Parathyroid adenoma (tissue), 2 donors: ENCODE results near the gene EVL.

Experiments
- H2AFZ ChIP-seq: fragments of 300-600 bp; sonication (generic); one replicate; pipeline ENCODE4 v1.7.0; 2017; ENCODE audit warnings: antibody characterized with exemption, mild to moderate bottlenecking
- H3K27ac ChIP-seq: fragments of 300-600 bp; sonication (generic); one replicate; pipeline ENCODE4 v1.7.0; 2017
- H3K27me3 ChIP-seq: fragments of 300-600 bp; sonication (generic); one replicate; pipeline ENCODE4 v1.7.0; 2017; ENCODE audit warnings: low read length; ENCODE audit not compliant: control insufficient read depth, insufficient read depth
- H3K36me3 ChIP-seq: fragments of 300-600 bp; sonication (generic); one replicate; pipeline ENCODE4 v1.7.0; 2017; ENCODE audit warnings: low read length; ENCODE audit not compliant: control insufficient read depth, insufficient read depth
- H3K4me1 ChIP-seq: fragments of 300-600 bp; sonication (generic); one replicate; pipeline ENCODE4 v1.7.0; 2017; ENCODE audit warnings: control low read depth
- H3K4me2 ChIP-seq: fragments of 300-600 bp; sonication (generic); one replicate; pipeline ENCODE4 v1.7.0; 2017; ENCODE audit warnings: low read length
- H3K4me3 ChIP-seq: fragments of 300-600 bp; sonication (generic); one replicate; pipeline ENCODE4 v1.7.0; 2017; ENCODE audit warnings: low read depth, low read length
- H3K79me2 ChIP-seq: fragments of 300-600 bp; sonication (generic); one replicate; pipeline ENCODE4 v1.7.0; 2017; ENCODE audit warnings: control low read depth
- H3K9ac ChIP-seq: fragments of 300-600 bp; sonication (generic); one replicate; pipeline ENCODE4 v1.7.0; 2017; ENCODE audit warnings: mild to moderate bottlenecking
- H3K9me3 ChIP-seq: fragments of 300-600 bp; sonication (generic); one replicate; pipeline ENCODE4 v1.7.0; 2017; ENCODE audit warnings: low read length; ENCODE audit not compliant: control insufficient read depth
- TF ChIP-seq, protein P1 (sequence below): fragments of 300-600 bp; sonication (generic); IDR thresholded peaks from one replicate; pipeline ENCODE4 v1.7.0; 2017; ENCODE audit warnings: antibody characterized with exemption, mild to moderate bottlenecking
- donor health status: primary hyperparathyroidism.

Gene EVL

DNA sequence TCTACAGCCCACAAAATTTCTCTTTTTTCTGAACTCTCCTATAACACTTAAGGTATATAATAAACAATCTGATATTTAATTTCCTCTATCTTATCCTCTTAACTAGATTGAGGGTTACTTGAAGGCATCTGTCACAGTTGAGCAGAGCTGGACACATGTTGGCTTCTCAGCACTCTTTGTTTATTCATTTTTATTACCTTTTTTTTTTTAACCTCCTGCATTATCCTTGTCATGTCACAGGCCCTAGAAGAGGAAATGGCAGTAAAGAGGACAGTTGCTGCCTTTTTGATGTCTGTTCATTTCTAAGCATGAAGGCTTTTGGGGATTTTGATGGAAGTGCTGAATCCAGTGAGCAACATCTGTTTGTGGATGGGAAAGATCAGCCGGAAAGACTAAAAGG, 32.5 kb upstream of the EVL start:
- Histone ChIP-seq H3K36me3 (no peaks in the 10 kb centered on the region), H3K4me1 (peaks cover 2% of the 10 kb centered on the region)
- TF ChIP-seq, protein P1, sequence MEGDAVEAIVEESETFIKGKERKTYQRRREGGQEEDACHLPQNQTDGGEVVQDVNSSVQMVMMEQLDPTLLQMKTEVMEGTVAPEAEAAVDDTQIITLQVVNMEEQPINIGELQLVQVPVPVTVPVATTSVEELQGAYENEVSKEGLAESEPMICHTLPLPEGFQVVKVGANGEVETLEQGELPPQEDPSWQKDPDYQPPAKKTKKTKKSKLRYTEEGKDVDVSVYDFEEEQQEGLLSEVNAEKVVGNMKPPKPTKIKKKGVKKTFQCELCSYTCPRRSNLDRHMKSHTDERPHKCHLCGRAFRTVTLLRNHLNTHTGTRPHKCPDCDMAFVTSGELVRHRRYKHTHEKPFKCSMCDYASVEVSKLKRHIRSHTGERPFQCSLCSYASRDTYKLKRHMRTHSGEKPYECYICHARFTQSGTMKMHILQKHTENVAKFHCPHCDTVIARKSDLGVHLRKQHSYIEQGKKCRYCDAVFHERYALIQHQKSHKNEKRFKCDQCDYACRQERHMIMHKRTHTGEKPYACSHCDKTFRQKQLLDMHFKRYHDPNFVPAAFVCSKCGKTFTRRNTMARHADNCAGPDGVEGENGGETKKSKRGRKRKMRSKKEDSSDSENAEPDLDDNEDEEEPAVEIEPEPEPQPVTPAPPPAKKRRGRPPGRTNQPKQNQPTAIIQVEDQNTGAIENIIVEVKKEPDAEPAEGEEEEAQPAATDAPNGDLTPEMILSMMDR = no peak

DNA sequence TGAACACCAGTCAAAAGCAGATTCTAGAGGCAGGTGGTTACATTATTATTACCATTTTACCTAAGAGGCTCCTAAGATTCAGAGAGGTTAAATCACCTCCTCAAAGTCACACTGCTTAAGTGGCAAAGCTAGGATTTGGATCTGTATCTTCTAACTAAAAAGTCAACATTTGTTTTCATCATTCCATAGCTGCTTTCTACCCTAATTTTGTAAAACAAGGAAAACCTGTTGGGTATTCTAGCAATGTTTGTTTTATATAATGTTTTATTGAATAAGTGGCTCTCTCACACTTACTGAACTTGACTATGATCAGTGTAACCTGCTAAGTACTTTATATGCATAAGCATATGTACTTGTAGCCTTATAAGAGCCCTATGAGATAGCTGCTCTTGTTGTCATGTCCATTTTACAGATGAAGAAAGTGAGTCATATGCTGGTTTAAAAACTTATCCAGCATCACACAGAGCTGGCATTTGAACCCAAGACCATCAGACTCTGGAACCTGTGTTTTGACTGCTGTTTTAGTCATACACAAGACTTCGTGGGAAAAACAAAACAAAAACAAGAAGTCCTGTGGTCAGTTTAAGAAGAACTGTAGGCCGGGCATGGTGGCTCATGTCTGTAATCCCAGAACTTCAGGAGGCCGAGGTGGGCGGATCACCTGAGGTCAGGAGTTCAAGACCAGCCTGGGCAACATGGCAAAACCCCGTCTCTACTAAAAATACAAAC, 31.7 kb upstream of the EVL start:
- Histone ChIP-seq H3K4me2 (no peak overlapping the region), H3K27ac (no peak overlapping the region), H3K27me3 (no peaks in the 10 kb centered on the region), H3K4me1 (peaks cover 5% of the 10 kb centered on the region), H2AFZ (no peak overlapping the region), H3K36me3 (no peaks in the 10 kb centered on the region), H3K9ac (no peak overlapping the region), H3K79me2 (peaks cover 9% of the 10 kb centered on the region), H3K4me3 (no peak overlapping the region), H3K9me3 (no peaks in the 10 kb centered on the region)
- TF ChIP-seq, protein P1 = no peak

More for the DNA sequence above, 32.5 kb upstream of the EVL start:
- Histone ChIP-seq H2AFZ (no peak overlapping the region), H3K27me3 (no peaks in the 10 kb centered on the region), H3K9ac (no peak overlapping the region), H3K4me3 (no peak overlapping the region), H3K9me3 (no peaks in the 10 kb centered on the region), H3K4me2 (no peak overlapping the region), H3K79me2 (peaks cover 11% of the 10 kb centered on the region), H3K27ac (no peak overlapping the region)

DNA sequence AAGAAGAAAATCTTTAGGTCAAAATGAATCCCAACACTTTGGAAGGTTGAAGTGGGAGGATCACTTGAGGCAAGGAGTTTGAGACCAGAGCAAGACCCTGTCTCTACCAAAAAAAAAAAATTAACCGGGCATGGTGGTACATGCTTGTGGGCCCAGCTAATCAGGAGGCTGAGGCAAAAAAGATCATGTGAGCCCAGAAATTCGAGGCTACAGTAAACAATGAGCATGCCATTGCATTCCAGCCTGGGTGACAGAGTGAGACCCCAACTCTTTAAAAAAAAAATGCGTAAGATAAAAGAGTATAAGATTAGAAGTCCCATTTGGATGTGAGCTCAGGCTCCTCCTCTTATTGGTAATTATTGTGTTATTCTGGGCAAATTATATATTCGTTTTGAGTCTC, 30.8 kb upstream of the EVL start:
- Histone ChIP-seq H3K9ac (no peak overlapping the region), H3K27me3 (no peaks in the 10 kb centered on the region), H3K4me1 (peaks cover 5% of the 10 kb centered on the region), H3K4me3 (no peak overlapping the region), H3K4me2 (no peak overlapping the region), H2AFZ (no peak overlapping the region), H3K9me3 (no peaks in the 10 kb centered on the region), H3K27ac (no peak overlapping the region), H3K36me3 (no peaks in the 10 kb centered on the region), H3K79me2 (peaks cover 7% of the 10 kb centered on the region)
- TF ChIP-seq, protein P1 = no peak

DNA sequence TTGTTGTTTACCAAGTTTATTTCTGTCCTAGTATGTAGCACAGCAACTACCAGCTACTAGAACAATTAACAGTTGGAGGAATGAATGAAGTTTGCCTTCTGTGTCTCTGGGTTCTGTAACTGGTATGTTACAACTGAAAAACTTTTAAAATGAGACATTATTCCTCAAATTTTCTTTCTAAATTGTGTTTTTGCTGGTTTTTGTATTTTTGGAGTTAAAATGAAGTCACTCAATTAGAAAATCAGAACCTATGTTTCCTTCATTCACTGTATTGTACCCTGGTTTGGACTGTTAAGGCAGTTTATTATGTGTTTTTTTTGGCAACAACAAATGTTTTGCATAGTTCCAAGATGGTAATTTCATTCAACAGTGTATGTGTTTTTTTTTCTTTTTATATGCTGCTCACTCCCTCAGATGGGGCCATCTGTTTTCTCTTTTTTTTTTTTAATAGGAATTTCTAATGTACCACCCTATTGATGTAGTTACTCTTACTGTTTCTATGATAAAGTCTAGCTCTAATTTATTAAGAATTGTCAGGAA, 30.2 kb upstream of the EVL start:
- TF ChIP-seq, protein P1 = no peak
- no peak overlapping the region for H3K9ac ChIP-seq
- H3K4me1 ChIP-seq = peaks cover 5% of the 10 kb centered on the region
- H2AFZ ChIP-seq = no peak overlapping the region
- no peak overlapping the region for H3K27ac ChIP-seq
- no peaks in the 10 kb centered on the region for H3K9me3 ChIP-seq
- no peaks in the 10 kb centered on the region for H3K27me3 ChIP-seq
- no peaks in the 10 kb centered on the region for H3K36me3 ChIP-seq
- H3K4me3 ChIP-seq = no peak overlapping the region
- H3K4me2 ChIP-seq = no peak overlapping the region
- H3K79me2 ChIP-seq = peaks cover 6% of the 10 kb centered on the region

DNA sequence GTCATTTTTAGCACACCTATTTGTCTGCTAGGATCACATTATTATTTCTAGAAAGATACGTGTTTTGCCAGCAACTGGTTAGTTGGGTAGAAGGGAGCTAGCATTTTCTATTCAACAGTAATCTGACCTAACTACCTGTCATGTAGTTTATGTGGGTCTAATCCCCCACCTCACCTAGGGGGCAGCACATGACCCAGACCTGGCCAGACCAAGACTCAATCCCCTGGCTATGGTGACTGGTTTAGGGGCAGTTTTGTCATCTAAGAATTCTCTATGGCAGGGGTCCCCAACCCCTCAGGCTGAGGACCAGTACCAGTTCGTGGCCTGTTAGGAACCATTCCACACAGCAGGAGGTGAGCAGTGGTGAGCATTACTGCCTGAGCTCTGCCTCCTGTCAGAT, 29.5 kb upstream of the EVL start:
- Histone ChIP-seq H2AFZ (no peak overlapping the region), H3K27ac (no peak overlapping the region), H3K79me2 (peaks cover 8% of the 10 kb centered on the region), H3K4me2 (no peak overlapping the region), H3K4me3 (no peak overlapping the region), H3K27me3 (no peaks in the 10 kb centered on the region), H3K9ac (no peak overlapping the region), H3K4me1 (peaks cover 5% of the 10 kb centered on the region), H3K9me3 (no peaks in the 10 kb centered on the region), H3K36me3 (no peaks in the 10 kb centered on the region)
- TF ChIP-seq, protein P1 = no peak
